SK-N-DZ (cell line): ENCODE results near the gene GNRHR.

Experiments used
- DNase-seq: peaks from one replicate; pipeline ENCODE4 v3.0.0-alpha.2; 2015; ENCODE audit warnings: low spot score
- small RNA-seq, 2 experiments: library from RNA; depleted of rRNA; stranded (forward); fragments of <200 nt; gene quantifications; one replicate each; pipeline ENCODE3, GENCODE V24; 2014

The GNRHR gene

DNA sequence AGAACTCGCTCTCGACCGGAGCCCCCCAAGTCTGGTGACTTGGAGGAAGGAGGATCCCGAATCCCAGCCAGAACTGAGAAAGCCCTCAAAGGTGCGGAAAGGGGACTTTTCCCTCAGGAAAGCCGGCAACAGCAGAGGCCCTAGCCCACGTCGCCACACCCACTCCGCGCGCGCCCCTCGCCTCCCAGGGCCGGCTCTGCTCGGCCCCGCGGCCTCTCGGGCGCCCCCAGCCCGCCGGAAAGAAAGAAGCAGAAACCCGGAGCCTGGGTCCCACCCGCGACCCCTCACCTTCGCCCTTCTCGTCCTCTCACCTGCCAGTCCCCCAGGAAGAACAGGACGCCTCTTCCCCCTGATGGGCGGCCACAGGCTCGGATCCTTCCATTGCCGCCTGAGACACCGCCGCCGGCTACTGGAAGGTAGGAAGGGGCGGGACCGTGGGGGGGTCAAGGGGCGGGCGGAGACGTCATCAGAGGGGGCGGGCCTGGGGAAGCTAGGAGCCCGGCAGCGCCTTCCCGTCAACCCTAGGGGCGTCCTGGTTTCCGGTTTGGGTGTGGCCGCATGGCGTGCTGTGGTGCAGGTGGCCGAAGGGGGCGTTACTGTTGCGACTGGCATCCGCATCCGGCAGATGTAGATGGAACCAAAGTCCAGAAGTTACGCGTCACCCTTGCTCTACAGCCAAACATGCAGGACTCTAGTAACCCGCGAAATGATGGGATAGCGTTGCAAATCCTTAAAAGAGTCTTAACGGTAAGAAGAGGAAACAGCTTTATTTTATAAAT lies 53.3 kb downstream of the GNRHR start, which contains the start of gene UBA6:
Gene UBA6, minus strand, starts transcription at position 418 of the 779 bp plus-strand sequence. Its CDS starts 36 bp downstream, at position 382.
- peak; percentile 94 for DNase-seq

DNA sequence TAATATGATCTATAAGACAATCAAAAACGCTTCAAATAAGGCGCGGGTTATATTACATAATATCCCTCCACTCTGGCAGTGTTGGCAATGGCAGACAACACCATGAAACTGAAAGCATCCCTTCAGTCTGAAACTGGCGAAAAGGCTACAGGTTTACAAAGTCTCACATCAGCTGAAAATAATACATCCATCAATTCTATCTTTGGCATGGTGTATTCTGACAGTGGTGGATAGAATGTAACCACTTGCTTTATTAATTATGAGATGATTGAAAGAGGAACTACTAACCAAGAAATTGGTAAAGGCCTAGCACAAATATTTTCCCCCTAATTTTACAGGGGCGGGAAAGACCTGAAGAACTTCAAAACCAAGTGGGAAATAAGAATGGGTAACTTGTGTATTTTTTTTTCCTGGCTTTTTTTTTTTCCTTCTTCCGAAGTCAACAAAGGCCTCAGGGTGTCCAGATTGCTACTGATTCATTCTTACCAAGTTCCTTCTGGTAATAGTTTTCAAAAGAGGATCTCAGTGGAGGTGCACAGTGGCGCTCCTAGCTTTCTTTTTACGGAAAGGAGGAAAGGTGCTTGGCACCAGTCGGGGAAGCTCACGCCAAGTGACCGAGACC lies 54.0 kb downstream of the GNRHR start:
- no peak for DNase-seq

DNA sequence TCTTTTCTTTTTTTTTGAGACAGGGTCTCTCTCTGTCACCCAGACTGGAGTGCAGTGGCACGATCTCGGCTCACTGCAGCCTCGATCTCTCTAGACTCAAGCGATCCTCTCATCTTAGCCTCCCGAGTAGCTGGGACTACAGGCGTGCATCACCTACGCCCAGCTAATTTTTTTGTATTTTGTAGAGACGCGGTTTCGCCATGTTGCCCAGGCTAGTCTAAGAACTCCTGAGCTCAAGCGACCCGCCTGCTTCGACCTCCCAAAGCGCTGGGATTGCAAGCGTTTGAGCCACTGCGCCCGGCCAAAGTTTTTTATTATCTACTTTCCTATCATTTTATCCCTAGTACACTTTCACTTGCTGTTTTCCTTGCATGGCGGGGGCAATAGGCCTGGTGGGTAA lies 54.6 kb downstream of the GNRHR start:
- no peak for DNase-seq

DNA sequence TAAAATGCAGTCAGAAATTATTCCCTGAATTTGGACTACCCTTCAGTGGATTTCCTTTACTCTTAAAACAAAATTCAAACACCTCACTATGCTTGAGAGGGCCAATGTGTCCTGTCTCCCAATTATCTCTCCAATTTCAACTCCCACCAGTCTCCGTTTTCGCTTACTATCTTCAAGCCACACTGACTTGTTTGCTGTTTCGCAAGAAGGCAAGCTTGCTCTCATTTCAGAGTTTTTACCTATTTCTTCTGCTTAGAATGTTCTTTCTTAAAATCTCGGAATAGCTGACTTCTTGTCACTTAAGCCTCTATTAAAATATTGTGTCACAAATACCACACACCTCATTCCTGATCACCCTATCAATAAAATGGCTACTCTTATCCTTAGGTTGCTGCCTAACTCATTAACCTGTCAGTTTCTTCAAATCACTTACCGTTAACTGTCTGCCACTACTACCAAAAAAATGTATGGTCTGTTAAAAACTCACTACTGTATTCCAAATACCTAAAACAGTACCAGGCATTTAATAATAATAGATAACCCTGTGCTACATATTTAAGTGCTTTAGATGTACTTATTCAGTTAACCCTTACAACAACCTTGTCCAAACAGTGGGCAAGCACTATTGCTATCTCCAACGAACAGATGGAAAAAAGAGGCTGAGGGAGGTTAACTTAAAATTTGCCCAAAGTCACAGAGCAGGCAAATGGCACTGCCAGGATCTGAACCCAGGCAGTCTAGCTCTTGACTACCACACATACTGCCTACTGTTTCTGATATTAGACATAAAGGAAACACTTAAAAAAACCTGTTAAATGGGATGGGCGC lies 56.1 kb downstream of the GNRHR start:
- DNase-seq, result no peak

GRCh38 chr4:67696061-67696460 lies 58.1 kb downstream of the GNRHR start:
- DNase-seq, result no peak

DNA sequence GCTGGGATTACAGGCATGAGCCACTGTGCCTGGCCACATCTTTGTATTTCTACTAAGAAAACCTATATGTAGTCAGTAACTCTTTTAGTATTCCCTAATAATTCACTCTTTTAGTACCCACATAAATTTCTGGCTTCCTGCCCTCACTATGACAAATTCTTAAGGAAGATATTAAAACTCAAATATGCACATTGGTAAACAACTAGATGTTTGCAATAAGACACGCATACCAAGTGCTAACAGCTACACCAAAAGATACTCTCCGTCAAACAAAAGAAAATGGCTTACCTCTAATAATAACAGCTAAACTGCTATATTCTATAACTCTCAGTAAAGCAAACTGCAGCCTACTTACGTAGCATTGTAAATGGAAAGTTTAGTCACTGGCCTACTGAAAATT lies 59.5 kb downstream of the GNRHR start:
- DNase-seq, result no peak

GRCh38 chr4:67691328-67691727 lies 62.9 kb downstream of the GNRHR start:
- DNase-seq, result no peak

Small RNAs within 50 kb of the gene (small RNA-seq; reads per million reads assigned to genes)
- 0 reads per million in 2 experiments for gene RF00091
